Adipocyte (in vitro differentiated cells): ENCODE data around the gene PRKCE.
A peak's percentile ranks its signal among the peaks of the same experiment; 100 is the strongest.

Experiments used
- DNase-seq: peaks from one replicate; pipeline ENCODE4 v3.0.0-alpha.2; 2015; ENCODE audit warnings: low read depth
- H3K27me3 ChIP-seq: replicated peaks from 2 replicates; pipeline ENCODE4 v1.7.0; 2013; ENCODE audit warnings: mild to moderate bottlenecking, low read length, moderate library complexity; ENCODE audit not compliant: control insufficient read depth, insufficient read depth
- H3K36me3 ChIP-seq: 2 replicates; pipeline ENCODE4 v1.7.0; 2013; ENCODE audit warnings: low read length, mild to moderate bottlenecking, moderate library complexity; ENCODE audit not compliant: control insufficient read depth, insufficient read depth, severe bottlenecking
- H3K4me1 ChIP-seq: 2 replicates; pipeline ENCODE4 v1.7.0; 2013; ENCODE audit warnings: mild to moderate bottlenecking, low read length, moderate library complexity; ENCODE audit not compliant: control insufficient read depth, insufficient read depth
- H3K4me3 ChIP-seq: 2 replicates; pipeline ENCODE4 v1.7.0; 2013; ENCODE audit warnings: mild to moderate bottlenecking, low read length, moderate library complexity
- H3K9ac ChIP-seq: 2 replicates; pipeline ENCODE4 v1.7.0; 2013; ENCODE audit warnings: mild to moderate bottlenecking, low read length, moderate library complexity
- H3K9me3 ChIP-seq: 2 replicates; pipeline ENCODE4 v1.7.0; 2013; ENCODE audit warnings: mild to moderate bottlenecking, low read length, moderate library complexity; ENCODE audit not compliant: control insufficient read depth

Gene PRKCE

DNA sequence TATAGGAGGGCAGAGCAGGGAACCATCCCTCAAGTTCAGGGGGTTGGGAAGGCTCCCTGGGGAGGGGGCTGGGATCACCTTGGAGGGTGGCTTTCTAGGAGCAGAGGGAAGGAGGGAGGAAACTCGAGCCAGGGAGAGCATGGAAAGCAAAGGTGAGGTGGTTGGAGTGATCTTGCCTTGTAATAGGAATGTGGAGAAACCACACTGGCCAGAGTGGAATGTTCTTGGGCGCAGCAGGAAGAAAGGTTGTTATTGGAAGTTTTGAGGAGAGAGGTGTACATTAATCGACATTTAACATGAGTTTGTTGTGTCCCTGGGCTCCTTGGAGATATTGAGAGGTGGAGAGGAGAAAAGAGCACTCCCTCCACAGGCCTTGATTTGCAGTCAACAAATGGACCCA lies 272.2 kb downstream of the PRKCE start:
- DNase-seq: no peak
- H3K27me3 ChIP-seq: no peaks in the 10 kb centered on the region

DNA sequence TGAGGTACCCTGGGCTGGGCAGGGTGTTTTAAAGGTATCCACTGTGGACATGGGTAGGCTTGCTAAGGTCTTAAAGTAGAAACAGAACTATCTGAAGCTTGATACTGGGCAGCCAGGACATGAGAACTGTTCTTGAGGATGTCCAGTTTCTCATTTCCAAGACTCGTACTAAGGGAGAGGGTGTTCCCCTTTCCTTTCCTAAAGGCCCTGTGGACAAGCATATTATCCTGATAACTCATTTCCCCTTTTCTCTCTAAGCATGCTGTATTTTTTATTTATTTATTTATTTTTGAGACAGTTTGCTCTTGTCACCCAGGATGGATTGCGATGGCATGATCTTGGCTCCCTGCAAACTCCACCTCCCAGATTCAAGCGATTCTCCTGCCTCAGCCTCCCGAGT lies 273.6 kb downstream of the PRKCE start:
- Histone ChIP-seq H3K9me3 (no peaks in the 10 kb centered on the region), H3K4me1 (peaks cover 24% of the 10 kb centered on the region), H3K9ac (no peak overlapping the region), H3K4me3 (no peak overlapping the region), H3K27me3 (no peaks in the 10 kb centered on the region), H3K36me3 (no peaks in the 10 kb centered on the region)
- no peak for DNase-seq

More for the DNA sequence above, 272.2 kb downstream of the PRKCE start:
- H3K9ac ChIP-seq: no peak overlapping the region
- H3K4me3 ChIP-seq: no peak overlapping the region
- no peaks in the 10 kb centered on the region for H3K9me3 ChIP-seq
- H3K36me3 ChIP-seq: no peaks in the 10 kb centered on the region
- H3K4me1 ChIP-seq: peaks cover 24% of the 10 kb centered on the region

DNA sequence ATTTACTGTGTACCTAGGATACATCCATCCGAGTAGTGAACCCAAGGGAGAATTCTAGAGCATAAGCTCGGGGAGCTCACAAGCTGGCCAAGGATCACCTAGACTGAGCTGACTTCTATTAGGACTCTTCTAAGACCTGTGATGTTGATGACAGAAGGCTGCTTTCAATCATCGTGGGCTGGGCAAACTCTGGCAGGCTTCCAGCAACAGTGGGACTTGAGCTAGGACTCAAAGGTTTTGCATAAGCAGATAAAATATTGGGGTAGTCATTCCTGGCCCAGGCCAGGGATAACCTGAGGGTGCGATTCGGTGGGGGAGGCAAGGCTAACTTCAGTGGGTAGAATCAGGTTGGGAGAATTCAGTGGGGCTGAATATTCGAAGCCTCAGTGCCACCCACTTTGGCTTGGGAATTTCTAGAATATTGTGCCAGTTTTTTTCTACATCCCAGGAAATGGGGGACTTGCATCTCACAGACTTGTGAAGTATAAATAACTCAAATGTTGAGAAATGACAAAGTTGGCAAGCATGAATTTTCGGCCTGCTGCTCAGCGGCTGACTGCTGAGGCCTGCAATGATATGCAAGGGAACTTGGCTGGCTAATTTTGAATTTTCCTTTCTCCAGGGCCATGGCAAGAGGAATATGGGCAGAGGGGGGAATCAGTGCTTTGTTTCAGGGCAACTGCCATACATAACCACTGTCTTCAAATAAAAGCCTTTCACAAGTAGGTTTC lies 274.3 kb downstream of the PRKCE start:
- Histone ChIP-seq H3K4me3 (no peak overlapping the region), H3K4me1 (peaks cover 24% of the 10 kb centered on the region), H3K27me3 (no peaks in the 10 kb centered on the region), H3K9me3 (no peaks in the 10 kb centered on the region), H3K36me3 (no peaks in the 10 kb centered on the region), H3K9ac (peak overlapping the region; percentile 9)
- no peak for DNase-seq

DNA sequence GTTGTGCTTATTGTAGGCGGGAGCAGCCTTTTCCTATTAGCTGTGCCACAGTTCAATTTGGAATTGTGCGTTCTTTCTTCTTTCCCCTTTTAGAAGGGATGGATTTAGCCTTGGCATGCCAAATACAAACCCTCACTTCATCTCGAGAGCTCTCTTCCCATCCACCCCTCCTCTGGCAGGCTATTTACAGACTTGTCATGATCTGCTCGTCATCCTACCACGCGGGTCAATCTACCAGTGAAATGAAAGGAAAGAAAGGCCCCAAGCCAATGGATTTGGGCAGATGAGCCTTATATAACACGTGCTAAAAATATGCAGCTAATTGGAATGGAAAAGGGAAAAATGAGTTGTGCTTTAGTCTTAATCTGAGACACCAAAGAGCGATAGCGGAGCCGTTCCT lies 277.5 kb downstream of the PRKCE start:
- H3K9ac ChIP-seq: no peak overlapping the region
- H3K27me3 ChIP-seq: no peaks in the 10 kb centered on the region
- DNase-seq: no peak
- no peak overlapping the region for H3K4me3 ChIP-seq
- H3K4me1 ChIP-seq: peaks cover 24% of the 10 kb centered on the region
- H3K9me3 ChIP-seq: no peaks in the 10 kb centered on the region
- H3K36me3 ChIP-seq: no peaks in the 10 kb centered on the region

DNA sequence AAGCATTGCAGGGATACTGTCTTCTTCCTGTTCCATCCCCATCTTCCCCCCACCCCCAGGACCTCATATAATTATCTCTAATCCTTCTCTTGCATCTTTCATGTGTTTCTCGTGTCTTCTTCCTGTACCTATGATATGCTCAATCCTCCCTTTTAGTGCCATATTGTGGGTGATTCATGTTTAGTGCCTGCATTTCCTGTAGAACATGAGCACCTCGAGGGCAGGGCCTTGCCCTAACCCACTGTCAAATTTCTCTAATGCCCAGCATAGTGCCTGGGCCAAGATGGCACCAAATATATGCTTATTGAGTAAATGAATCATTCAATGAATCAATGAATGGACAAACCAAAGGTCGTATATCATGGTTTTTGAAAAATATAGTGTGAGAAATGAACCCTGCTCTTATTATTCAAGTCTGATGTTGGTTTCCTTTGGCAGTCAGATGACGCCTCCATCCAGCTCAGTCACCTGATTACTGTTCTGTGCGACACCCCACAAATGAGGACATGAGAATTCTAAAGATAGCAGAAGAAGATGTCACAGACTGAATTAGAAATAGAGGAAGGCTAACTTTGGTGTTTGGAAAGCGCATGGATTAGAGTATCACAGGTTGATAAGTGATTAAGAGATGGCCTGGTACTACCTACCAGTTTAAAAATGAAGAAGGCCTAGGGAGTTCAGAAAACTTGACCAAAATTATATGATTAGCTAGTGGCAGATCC lies 278.4 kb downstream of the PRKCE start:
- Histone ChIP-seq H3K4me1 (peaks cover 16% of the 10 kb centered on the region), H3K9ac (no peak overlapping the region), H3K9me3 (no peaks in the 10 kb centered on the region), H3K36me3 (no peaks in the 10 kb centered on the region), H3K27me3 (no peaks in the 10 kb centered on the region), H3K4me3 (no peak overlapping the region)
- no peak for DNase-seq

DNA sequence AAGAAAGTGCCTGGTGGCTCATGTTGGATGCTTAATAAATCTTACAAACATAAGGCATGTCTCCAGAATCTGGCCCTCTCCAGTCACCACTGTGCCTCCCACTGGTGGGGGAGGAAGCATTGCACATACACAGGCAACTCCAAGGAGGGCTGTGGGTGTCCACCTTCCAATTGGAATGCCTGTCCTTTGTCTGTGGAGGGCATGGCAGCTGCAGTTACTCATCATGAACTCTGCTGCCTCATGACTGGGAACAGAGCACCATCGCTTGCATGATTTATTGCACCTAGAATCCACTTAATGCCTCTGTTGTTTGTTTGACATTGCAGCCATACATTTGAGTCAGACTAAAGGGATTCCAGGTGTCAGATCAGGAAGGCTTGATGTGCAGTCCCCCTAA lies 278.9 kb downstream of the PRKCE start:
- Histone ChIP-seq H3K36me3 (no peaks in the 10 kb centered on the region), H3K27me3 (no peaks in the 10 kb centered on the region), H3K9ac (no peak overlapping the region), H3K9me3 (no peaks in the 10 kb centered on the region), H3K4me3 (no peak overlapping the region), H3K4me1 (peaks cover 10% of the 10 kb centered on the region)
- DNase-seq: no peak

DNA sequence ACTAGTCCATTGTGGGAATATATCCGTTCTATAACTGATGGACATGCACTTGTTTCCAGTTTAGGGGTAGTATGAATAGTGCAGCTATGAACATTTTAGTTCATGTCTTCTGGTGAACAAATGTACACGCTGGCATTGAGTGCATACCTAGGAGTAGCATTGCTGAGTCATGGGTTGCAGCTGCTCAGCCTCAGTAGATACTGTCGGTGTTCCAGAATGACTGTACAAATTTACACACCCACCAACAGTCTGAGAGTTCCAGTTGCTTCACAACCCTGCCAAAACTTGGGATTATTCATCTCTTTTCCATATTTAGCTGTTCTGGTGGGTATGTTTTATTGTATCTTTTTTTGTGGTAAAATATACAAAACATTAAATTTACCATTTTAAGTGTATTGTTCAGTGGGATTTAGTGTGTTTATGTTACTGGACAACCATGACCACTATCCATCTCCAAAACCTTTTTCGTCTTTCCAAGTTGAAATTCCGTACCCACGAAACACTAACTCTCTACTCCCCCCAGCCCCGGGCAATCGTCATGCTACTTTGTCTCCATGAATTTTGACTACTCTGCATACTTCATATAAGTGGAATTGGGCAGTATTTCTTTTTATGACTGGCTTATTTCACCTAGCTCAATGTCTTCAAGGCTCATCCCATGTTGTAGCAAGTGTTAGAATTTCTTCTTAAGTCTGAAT lies 281.0 kb downstream of the PRKCE start:
- Histone ChIP-seq H3K9ac (no peak overlapping the region), H3K9me3 (no peaks in the 10 kb centered on the region), H3K36me3 (no peaks in the 10 kb centered on the region), H3K27me3 (no peaks in the 10 kb centered on the region), H3K4me3 (no peak overlapping the region), H3K4me1 (peaks cover 12% of the 10 kb centered on the region)
- DNase-seq: peak; percentile 16

DNA sequence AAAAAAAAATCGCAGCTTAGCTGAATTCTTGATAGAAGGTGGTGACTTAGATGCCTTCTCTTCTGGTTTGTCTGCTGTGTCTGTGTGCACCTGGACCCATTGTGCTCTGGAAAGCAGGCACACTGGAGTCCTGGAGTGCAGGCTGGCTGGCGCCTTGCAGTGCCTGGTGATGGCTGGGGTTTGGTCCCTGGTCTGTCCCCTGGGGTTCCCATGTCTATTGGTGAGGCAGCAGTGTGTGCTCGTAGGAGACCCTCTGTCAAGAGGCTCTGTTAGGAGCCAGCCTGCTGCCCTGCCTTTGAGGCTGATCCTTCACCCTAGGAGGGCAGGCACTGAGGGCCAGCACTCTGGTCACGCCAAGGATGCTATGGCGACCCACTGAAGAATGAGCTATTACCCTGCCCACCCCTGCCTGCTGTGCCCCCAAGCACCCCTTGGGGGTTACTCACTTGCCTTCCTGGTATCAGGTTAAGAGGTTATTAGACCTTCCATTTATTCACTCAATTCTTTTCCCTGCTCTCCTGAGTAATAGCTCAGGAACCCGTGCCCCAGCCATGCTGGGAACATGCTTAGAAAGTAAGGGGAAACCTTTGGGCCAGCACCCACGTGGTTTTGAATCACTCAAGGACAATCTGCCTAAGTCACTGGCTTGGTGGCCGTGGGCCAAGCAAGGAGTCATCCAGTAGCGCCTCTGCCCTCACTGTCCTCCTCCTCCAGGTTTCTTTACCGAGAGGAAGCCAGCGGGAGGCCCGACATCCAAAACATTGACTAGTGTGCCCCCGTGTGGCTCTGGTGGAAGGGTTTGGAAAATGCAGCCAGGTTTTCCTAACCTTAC lies 284.5 kb downstream of the PRKCE start:
- Histone ChIP-seq H3K9me3 (no peaks in the 10 kb centered on the region), H3K27me3 (no peaks in the 10 kb centered on the region), H3K4me3 (no peak overlapping the region), H3K9ac (no peak overlapping the region), H3K36me3 (no peaks in the 10 kb centered on the region), H3K4me1 (peaks cover 28% of the 10 kb centered on the region)
- DNase-seq: peak; percentile 97

DNA sequence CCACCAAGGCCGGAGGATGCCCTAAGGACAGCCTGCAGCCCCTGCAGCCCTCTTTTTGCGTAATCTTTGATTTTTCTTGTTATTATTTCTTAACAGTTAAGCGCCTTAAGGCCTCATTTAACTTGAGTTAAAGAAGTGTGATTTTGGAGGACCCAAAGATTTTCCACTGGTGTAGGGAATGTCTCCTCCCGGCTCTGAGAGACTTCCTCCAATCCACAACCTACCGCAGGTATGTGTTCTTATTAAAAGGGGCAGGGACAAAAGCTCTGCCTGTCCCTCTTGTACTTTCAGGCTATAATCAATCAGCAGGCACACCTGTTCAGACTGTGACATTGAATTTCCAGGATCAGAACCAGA lies 285.1 kb downstream of the PRKCE start:
- Histone ChIP-seq H3K4me3 (no peak overlapping the region), H3K9ac (no peak overlapping the region), H3K9me3 (no peaks in the 10 kb centered on the region), H3K4me1 (peaks cover 28% of the 10 kb centered on the region), H3K27me3 (no peaks in the 10 kb centered on the region), H3K36me3 (no peaks in the 10 kb centered on the region)
- DNase-seq: no peak

DNA sequence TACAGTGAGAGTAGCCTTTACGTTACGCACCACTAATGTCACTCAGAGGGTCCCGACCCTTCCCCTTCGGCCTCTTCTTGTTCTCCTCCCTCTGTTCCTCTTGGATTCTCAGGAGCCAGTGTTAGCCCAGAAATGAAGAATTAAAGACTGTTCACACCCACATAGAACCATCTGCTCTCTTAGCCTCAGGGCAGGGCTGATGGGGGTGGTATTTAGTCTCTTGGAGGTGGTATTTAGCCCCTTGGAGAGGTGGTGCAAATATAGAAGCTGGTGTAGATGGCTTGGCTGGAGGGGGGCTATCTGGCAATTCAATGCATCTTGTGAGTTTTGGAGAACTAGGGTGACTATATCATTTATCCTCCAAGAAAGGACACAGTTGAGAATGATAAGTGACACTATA lies 286.5 kb downstream of the PRKCE start:
- no peaks in the 10 kb centered on the region for H3K9me3 ChIP-seq
- H3K4me3 ChIP-seq: no peak overlapping the region
- H3K9ac ChIP-seq: peak overlapping the region; percentile 25
- H3K4me1 ChIP-seq: peaks cover 37% of the 10 kb centered on the region
- no peaks in the 10 kb centered on the region for H3K36me3 ChIP-seq
- no peak for DNase-seq
- no peaks in the 10 kb centered on the region for H3K27me3 ChIP-seq
